ENCODE results near the gene PCSK2. TPM values are rescaled to one million over a fixed set of nuclear protein-coding genes. Genes with fewer than 3 reads are reported as not detected.

Gene PCSK2
- total and polyA plus RNA-seq, 10 donors, result 0.06 to 0.17 (median 0.16) TPM; not detected in 3

- intact Hi-C loops (cut with DNase I; ENCODE audit: low total_unique reads), result loop anchor here (10.0 kb wide), 4 partner anchors 390 to 770 kb away; partner anchors contain the start of genes KAT14 and PET117
- H3K9me3 ChIP-seq, result no peaks in the 10 kb centered on the region
- 0 to 1% (median 0%) methylated on average over 5 to 30 of the region's 30 CpGs for WGBS, 5 donors
- H3K27ac ChIP-seq, result peak overlapping the region in 7 of 8 donors; percentile 40 to 72 (median 55)
- H3K27me3 ChIP-seq (replicated peaks in 1 of 7), result no peaks in the 10 kb centered on the region
- H3K4me1 ChIP-seq, result peaks cover 0 to 35% (median 16%) of the 10 kb centered on the region in 6 donors
- TF ChIP-seq POLR2A (IDR thresholded peaks at IDR 0.05) (no peak), POLR2AphosphoS5 (IDR thresholded peaks at IDR 0.05) (peak; percentile 22 to 69 (median 65))
- TF ChIP-seq, protein P1, sequence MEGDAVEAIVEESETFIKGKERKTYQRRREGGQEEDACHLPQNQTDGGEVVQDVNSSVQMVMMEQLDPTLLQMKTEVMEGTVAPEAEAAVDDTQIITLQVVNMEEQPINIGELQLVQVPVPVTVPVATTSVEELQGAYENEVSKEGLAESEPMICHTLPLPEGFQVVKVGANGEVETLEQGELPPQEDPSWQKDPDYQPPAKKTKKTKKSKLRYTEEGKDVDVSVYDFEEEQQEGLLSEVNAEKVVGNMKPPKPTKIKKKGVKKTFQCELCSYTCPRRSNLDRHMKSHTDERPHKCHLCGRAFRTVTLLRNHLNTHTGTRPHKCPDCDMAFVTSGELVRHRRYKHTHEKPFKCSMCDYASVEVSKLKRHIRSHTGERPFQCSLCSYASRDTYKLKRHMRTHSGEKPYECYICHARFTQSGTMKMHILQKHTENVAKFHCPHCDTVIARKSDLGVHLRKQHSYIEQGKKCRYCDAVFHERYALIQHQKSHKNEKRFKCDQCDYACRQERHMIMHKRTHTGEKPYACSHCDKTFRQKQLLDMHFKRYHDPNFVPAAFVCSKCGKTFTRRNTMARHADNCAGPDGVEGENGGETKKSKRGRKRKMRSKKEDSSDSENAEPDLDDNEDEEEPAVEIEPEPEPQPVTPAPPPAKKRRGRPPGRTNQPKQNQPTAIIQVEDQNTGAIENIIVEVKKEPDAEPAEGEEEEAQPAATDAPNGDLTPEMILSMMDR (IDR thresholded peaks at IDR 0.05 in 8 of 11, conservative IDR thresholded peaks at IDR 0.05 in 3 of 11), result peak; percentile 37 to 85 (median 71)
- peak overlapping the region; percentile 50 to 75 (median 54) for H3K4me3 ChIP-seq
- peak; percentile 93 for DNase-seq
- H3K36me3 ChIP-seq, result no peaks in the 10 kb centered on the region
These were observed 278.2 kb downstream of the PCSK2 start for GRCh38 chr20:17504898-17505635.

- intact Hi-C loops (cut with DNase I; ENCODE audit: low total_unique reads), result loop anchor here (10.0 kb wide), 4 partner anchors 389 to 769 kb away; partner anchors contain the start of genes KAT14 and PET117
- no peak for DNase-seq
- Histone ChIP-seq H3K4me1 (peaks cover 0 to 35% (median 16%) of the 10 kb centered on the region in 6 donors), H3K9me3 (no peaks in the 10 kb centered on the region), H3K27me3 (replicated peaks in 1 of 7) (no peaks in the 10 kb centered on the region), H3K27ac (peak overlapping the region in 6 of 8 donors; percentile 40 to 72 (median 60)), H3K4me3 (peak overlapping the region in 7 of 8 donors; percentile 50 to 75 (median 54)), H3K36me3 (no peaks in the 10 kb centered on the region)
- 61 to 74% (median 65%) methylated on average over 16 to 19 of the region's 19 CpGs for WGBS, 5 donors
- TF ChIP-seq POLR2A (IDR thresholded peaks at IDR 0.05), result no peak
- no peak for TF ChIP-seq POLR2AphosphoS5 (IDR thresholded peaks at IDR 0.05)
- TF ChIP-seq, protein P1 (IDR thresholded peaks at IDR 0.05 in 8 of 11, conservative IDR thresholded peaks at IDR 0.05 in 3 of 11), result no peak
These were observed 279.0 kb downstream of the PCSK2 start for GRCh38 chr20:17505636-17506517.

DNA sequence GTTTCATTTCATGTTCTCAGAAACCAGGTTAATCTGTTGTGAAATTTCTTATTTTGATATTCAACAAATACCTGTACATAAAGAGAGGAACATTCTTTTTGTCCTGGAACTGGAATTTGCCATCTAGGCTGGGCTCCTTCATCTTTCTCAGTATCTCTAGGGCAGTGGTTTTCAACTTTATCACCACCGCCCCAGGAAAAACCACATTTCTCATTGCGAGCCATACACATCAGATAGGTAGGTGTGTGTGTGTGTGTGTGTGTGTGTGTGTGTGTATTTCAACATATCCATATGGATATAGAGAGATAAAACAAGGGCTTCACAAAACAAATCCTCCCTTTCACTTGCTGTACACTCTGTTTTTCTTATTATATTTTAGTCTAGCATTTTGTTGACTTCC is 280.2 kb downstream of the PCSK2 start:
- Histone ChIP-seq H3K27ac (no peak overlapping the region), H3K4me3 (no peak overlapping the region), H3K4me1 (peaks cover 0 to 35% (median 16%) of the 10 kb centered on the region in 6 donors), H3K27me3 (replicated peaks in 1 of 7) (no peaks in the 10 kb centered on the region), H3K9me3 (no peaks in the 10 kb centered on the region), H3K36me3 (no peaks in the 10 kb centered on the region)
- 68 to 90% (median 77%) methylated on average over 2 of the region's 2 CpGs for WGBS, 5 donors
- no peak for DNase-seq
- TF ChIP-seq POLR2AphosphoS5 (IDR thresholded peaks at IDR 0.05) (no peak), POLR2A (IDR thresholded peaks at IDR 0.05) (no peak)
- intact Hi-C loops (cut with DNase I; ENCODE audit: low total_unique reads), result loop anchor here (10.0 kb wide), 4 partner anchors 388 to 768 kb away; partner anchors contain the start of genes KAT14 and PET117

GRCh38 chr20:17507531-17507930 is 280.7 kb downstream of the PCSK2 start:
- Histone ChIP-seq H3K4me1 (peaks cover 0 to 35% (median 16%) of the 10 kb centered on the region in 6 donors), H3K36me3 (no peaks in the 10 kb centered on the region), H3K27ac (no peak overlapping the region), H3K9me3 (no peaks in the 10 kb centered on the region), H3K4me3 (no peak overlapping the region), H3K27me3 (replicated peaks in 1 of 7) (no peaks in the 10 kb centered on the region)
- no peak for DNase-seq
- no peak for TF ChIP-seq POLR2AphosphoS5 (IDR thresholded peaks at IDR 0.05)
- TF ChIP-seq, protein P1 (IDR thresholded peaks at IDR 0.05 in 8 of 11, conservative IDR thresholded peaks at IDR 0.05 in 3 of 11), result no peak
- TF ChIP-seq POLR2A (IDR thresholded peaks at IDR 0.05), result no peak
- 83 to 91% (median 84%) methylated on average over 5 of the region's 5 CpGs for whole genome bisulfite sequencing, 5 donors
- intact Hi-C loops (cut with DNase I; ENCODE audit: low total_unique reads), result loop anchor here (10.0 kb wide), 4 partner anchors 387 to 767 kb away; partner anchors contain the start of genes KAT14 and PET117

Measured in spleen (tissue), 11 donors.